Epidermal melanocyte (primary cell): ENCODE measurements around the gene FBLN7.

ENCODE experiments used
- DNase-seq: peaks from one replicate; pipeline ENCODE4 v3.0.0; 2011; ENCODE audit warnings: low spot score; ENCODE audit not compliant: insufficient read length

Gene FBLN7

DNA sequence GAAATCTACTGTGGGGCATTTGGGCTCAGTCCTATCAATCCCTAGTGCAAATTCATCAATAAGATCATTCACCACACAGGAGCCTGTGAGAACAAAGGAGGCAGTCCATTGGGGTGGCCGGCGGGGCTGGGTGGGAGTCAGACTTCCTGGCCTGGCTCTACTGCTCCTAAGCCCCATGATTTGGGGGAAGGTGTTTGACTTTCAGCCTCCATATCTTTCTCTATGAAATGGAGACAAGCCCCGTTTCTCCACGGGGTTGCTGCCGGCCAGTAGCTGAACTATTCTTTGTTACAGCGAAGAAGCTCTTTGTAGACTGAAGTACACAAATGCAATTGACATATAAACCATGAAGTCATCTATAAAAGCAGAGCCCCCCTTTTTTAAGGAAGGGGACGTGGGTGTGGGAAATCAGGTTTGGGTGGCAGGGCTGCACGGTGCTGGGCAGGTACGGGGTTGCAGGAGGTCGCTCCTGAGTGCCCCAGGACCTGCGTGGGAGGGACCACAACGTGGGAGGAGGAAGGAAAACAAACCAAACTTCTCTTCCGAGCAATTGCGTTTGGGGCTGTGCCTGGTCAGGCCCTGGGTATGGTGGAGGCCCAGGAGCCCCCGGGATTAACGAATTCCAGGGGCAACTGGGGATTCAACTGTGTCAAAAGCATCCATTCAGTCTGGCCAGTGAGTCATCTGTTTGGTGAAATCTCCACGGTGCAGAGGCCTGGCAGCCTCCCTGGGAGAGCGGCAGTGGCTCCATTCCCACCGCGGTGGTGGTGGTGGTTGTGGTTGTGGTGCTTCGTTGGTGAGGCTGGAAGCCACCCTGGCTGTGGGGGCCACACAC, 18.2 kb downstream of the FBLN7 start:
- DNase-seq, result no peak

DNA sequence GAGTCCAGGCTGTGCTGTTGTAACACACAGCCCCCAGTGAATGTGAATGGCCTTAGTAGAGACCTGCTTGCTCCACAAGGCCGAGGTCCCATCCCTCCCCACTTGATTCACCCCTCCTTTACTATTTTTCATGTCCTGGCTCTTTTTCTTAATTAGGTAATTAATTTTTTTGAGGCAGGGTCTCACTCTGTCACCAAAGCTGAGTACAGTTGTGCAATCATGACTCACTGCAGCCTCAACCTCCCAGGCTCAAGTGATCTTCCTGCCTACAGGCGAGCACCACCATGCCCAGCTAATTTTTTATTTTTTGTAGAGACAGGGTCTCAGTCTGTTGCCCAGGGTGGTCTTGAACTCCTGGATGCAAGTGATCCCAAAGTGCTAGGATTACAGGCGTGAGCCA, 19.3 kb downstream of the FBLN7 start:
- no peak for DNase-seq

DNA sequence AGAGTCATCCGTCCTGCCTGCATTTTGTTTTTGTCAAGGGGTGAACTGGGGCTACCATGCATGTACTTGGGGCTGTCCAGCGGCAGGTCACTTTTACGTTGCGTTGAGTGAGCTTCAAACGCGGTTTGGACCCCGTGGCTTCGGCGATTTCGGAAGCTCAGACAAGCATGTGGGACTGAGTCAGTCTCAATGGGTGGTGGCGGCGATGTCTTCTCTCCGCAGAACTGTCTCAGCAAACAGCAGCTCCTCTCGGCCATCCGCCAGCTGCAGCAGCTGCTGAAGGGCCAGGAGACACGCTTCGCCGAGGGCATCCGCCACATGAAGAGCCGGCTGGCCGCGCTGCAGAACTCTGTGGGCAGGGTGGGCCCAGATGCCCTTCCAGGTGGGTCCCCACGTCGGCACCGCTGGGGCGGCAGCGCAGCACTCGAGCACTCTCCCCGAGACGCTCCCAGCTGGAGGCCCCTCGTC, 21.3 kb downstream of the FBLN7 start:
- no peak for DNase-seq

DNA sequence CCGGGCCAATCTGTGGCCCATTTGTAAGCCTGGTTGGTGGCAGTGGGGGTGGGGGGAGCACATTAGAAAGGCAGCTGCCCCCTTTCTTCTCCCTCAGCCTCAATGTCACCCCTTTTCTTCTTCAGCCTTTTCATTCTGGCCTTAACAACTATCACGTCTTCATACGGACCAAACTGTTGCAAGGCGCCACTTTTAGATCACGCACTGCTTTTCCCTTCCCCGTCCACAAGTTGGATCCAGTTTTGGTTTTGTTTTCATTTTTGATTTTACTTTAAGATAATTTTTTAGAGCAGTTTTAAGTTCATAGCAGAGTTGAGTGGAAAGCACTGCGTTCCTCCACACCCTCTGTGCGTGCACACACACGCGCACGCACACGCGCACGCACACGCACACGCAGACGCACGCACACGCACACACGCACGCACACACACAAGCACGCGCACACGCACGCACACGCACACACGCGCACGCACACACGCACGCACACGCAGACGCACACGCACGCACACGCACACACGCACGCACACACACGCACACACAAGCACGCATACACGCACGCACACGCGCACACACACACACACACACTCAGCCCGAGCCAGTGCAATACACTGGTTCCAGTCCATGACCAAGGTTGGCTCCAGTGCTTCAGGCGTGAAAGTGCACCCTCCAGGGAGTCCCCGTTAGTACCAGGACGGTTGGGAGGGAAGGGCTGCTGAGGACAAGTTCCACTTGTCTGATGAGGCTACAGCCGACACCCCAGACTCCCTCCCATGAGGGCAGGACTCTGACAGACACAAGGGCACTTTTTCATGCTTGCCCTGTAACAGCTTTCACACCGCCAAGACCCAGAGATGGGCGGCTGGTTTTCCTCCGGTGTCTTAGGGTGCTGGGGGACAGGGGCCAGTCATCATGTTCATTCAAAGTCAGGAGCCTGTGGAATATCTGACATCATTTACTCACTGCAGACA, 22.4 kb downstream of the FBLN7 start:
- DNase-seq, result no peak

DNA sequence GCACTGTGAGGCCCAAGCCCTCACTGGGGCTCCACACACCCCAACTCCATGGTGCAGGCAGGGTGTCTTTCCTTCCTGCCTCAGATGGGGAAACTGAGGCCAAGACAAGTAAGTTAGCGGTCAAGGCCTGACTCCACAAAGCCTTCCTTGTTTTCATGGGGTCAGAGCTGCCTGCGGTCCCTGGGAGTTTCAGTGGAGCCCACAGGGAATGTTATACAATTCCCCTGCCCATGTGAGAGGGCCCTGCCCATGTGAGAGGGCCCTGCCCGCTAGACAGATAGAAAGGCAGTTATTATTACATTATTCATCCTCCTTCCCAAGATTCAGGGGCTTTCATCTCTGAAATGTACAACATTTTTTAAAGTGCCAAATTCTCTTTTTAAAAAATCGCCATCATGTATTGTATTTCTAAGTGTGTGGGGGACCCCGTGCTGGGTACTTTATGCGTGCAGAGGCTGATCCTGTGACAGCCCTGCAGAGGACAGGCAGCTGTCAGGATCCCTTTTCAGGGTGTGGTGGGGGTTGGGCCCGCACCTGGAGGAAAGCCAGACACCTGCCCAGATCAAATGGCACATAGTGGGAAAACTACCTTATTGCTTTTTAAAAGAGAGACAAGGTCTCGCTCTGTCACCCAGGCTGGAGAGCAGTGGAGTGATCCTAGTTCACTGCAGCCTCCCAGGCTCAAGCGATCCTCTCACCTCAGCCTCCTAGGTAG, 23.4 kb downstream of the FBLN7 start:
- DNase-seq, result peak; percentile 82

DNA sequence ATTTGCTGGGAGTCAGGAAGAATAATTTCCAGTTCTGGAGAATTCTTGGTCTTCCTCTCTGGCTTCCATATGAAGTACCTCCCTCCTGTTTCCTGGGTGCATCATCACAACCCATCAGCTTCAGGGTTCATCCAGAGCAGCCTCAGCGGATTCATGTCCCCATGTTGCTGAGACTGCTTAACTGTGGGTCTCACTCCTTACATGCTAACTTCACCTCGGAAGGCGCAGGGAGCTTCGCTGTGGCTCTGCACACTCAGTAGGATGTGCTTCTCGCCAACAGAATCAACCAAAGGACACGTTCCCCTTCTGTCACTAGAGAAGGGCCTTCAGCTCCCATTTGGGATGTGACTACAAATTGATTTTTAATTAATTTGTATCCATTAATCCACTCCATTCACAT, 24.2 kb downstream of the FBLN7 start:
- DNase-seq, result no peak

DNA sequence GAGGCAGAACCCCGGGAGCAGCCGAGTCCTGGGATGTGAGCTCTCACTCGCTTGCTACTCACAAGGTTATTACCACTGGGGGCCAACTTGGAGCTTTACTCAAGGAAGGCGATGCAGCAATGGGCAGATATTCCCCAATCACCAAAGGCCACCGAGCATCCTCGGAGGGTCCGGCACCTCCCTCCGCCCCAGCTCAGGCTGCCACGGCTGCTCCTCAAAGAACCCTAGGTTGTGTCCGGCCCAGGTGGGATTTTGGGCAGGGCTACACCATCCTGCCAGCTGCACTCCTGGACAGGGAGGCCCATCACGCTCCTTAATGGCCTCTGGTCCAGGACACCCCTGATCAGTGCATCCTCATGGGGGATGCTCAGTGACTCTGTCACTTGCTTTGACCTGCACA, 24.8 kb downstream of the FBLN7 start:
- no peak for DNase-seq

DNA sequence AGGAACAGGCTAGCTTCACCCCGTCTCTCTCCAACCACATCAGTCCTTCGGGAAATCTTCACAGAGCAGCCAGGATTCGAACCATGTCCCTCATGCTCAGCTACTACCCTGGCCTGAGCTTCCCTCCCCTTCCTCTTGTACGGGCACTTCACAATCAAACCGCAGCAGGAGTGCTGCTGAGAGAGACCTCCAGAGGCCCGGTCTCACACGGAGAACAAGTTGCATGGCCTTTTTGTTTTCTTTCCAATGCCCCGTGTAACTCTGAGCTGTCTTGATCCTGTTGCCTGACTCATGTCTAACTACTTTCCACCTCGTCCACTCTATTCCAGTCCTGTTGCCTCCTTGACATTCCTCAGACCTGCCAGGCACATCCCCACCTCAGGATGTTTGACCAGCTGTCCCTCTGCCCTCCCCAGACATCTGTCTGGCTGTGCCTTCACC, 25.4 kb downstream of the FBLN7 start:
- no peak for DNase-seq

DNA sequence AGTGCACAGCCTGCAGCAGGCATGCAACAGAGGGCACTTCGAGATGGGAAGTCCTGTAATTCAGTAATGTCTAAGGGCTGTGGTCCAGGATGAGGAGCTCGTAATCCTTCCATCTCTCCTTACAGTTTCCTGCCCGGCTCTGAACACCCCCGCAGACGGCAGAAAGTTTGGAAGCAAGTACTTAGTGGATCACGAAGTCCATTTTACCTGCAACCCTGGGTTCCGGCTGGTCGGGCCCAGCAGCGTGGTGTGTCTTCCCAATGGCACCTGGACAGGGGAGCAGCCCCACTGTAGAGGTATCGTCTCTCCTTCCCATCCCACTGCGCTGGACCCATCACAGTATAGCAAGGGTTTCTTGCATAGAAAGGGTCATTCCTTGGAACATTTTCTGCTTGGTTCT, 26.7 kb downstream of the FBLN7 start:
- no peak for DNase-seq

DNA sequence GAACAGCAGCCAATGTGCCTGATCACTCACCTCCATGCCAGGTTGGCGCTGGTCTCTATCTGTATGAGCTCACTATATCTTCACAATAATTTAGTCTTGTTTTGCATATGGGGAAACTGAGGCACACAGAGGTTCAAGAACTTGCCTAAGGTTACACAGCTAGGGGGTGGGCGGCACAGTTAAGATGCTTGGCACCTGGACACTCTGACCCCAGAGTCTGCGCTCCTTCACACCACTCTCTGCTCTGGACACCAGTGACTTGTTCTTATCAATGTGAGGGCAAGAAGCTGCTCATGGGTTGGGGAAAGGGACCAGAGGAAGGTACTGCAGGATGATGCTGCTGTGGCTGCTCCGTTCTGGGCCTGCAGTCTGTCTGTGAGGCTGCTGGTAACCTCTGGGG, 27.1 kb downstream of the FBLN7 start:
- DNase-seq, result no peak

DNA sequence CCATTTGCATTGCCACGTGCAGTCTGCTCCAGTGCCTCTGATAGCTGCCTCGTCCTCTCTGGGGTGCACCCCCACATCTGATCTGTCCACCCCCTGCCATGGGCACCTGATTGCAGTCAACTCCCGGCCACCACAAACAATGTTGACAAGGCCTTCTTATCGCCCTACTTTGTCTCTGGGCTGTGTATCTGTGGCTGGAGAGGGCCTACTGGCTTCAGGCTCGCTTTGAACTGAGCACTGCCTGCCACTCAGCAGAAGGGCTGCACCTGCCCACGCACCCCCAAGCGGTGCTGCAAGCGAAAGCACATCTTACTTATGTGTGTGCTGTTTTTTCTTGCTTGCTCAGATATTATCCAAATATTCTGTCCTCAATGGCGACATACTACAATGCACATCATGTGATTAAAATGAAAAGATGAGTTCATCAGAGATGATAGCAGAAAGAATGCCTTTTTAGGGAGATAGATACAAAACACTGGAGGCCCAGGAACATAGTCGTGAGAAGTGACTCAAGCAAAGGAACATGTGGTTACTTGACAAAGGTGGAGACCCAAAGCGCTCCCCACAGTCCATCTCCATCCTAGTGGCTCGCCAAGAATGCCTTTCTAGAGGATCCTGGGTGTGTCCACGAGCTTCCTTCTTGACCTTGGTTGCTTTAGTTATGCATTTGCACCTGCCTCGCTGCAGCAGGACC, 28.8 kb downstream of the FBLN7 start:
- DNase-seq, result no peak

DNA sequence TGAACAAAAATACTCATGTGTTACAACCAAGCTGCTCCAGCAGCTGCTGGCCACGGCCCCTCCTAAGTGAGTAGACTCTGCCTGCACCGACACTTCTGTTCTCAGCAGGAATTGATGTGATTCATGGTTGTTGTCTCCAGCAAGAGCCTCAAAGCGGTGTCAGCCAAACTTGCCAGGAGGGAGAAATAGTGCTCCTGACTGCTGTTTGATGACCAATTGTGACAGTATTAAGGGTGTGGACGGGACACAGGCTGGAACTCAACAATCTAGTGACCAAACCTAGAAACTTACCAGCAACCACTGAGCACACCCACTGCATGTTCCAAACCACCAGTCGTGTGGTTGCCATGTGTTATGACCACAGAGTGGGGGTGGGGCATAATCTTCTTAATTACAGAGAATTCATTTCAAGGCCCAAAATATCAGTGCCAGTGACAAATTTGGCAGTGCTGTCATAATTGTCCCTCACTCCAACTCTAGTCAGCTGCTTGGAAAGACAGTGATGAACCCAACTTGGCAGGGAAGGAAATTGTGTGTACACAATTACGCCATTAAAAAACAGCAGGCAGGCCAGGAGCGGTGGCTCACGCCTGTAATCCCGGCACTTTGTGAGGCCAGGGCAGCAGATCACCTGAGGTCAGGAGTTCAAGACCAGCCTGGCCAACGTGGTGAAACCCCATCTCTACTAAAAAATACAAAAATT, 30.4 kb downstream of the FBLN7 start:
- no peak for DNase-seq

DNA sequence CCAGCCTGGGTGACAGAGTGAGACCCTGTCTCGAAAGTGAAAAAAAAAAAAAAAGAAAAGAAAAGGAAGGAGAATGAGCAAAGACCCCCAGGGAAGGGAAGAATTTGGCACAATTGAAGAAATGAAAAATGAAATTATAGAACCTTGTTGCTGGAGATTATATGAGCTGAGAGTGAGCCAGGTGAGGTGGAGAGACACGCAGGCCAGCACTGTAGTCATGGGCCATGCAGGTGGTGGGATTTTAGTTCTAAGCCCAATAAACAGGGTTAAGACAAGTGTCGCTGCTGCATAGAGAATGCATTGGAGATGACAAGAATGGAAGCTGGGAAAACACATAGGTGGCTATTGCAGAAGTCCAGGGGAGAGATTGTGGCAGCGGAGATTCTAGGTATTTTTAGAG, 32.3 kb downstream of the FBLN7 start:
- no peak for DNase-seq

DNA sequence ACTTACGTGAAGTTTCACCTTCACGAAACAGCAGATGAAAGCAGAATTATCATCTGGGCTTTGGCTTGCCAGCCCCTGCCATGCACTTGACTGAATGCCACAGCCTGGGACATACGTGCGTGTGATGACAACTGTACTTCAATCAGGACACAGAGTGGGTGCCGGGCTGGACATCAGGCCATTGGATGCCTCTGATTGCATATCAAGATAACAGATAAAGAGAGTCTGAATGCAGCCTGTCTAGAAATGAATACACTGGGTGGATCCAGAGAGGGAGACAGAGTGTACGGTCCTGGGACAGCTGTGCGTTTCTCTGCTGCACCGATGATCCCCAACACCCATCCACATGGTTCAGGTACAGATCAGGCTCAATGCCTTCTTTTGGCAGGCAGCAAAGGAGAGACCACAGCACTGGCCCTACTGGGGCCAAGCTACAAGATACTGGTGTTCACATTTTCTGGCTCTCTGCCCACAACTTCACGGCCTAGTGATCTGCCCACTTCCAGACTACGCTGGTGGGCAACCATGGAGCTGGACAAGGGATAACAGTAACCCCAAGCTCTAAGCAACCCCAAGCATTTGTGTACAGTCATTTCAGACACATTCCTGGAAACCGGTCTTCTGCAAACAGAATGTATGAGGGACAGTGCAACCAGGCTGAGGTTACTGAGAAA, 35.6 kb downstream of the FBLN7 start:
- no peak for DNase-seq

DNA sequence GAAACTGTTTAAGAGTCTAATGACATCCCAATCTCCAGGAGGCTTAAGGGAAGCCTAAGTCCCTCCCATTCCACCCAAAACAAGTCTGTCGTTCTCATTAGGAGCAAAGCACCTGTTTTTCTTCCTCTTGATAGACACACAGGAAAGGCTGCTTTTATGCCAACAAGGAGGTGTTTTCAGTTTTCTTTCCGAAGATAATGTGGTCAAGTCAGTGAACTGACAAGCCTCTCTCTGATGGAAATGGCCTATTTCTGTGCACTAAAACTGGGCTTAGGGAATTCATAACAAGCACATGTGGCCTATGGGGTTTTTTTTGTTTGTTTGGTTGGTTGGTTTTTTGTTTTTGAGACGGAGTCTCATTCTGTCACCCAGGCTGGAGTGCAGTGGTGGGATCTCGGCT, 36.2 kb downstream of the FBLN7 start:
- DNase-seq, result no peak

DNA sequence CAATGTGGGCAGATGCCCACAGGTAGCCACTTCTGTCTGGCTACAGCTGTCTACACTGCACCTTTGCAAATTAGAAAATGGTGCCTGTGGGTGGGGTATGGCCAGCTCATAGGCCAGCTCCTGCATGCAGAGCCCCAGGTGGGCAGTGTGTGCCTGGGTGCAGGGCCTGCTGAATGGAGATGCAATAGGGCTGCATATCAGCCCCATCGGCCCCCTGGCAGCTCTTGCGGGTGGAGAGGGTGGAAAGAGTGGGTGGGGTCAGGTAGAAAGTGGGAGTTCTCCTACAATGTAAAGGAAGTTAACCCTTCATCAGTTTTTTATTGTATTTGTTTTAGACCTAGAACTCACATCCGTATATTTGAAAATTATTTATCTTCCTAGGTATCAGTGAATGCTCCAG, 37.1 kb downstream of the FBLN7 start:
- DNase-seq, result no peak

DNA sequence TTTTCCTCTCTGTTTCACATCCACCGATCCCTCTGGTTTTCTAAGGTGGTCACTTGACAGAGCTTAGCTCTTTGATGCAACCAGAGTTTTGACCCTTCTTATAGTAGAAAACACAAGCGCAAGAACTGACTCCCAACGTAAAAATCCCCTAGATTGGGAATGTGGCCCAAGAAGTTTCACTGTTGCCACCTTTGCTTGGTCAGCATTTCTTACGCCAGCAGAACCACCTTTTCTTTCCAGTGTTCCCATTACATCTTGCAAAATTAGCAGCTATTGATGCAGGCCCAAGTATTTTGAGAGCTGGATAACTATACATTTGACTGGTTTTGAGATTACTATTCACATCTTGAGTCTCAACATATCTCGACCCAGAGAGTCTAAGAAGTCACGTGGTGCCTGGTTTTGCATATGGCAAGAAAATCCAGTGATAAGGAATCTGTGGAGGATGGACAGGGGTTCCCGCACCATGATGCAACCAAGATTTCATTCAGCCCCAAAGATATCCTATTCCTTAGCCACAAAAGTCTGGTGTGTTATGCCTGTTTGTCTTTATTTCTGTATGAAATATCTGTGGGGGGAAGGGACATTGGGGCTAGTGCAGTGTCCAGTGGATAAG, 37.9 kb downstream of the FBLN7 start:
- DNase-seq, result no peak

DNA sequence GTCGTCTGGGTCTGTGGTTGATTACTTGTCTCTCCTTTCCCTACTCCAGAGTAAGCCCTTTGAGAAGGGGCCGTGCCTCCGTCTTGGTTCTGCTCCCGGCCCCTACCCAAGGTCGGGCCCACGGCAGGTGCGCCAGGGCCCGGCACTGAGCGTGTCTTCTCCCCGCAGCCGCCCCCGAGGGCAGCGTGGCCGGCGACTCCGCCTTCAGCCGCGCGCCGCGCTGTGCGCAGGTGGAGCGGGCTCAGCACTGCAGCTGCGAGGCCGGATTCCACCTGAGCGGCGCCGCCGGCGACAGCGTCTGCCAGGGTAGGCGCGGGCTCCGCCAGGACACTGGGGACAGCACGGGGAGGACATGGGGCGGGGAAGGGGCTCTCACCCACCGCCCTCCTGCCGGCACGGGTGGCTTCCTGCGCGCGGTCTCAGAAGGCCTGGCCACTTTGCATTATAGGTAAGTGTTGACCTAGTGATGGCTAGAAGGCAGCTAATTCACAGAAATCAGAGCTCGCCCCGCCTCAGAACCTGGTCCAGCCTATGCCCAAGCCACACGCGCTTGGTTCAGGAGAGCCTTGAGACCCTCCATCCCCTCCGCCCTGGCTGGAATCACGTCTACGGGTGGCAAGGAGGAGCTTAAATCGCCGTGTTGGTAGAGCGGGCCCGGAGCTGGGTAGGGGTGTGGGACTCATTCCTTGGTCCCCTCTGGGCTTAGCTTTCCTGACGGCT, 43.5 kb downstream of the FBLN7 start:
- no peak for DNase-seq

DNA sequence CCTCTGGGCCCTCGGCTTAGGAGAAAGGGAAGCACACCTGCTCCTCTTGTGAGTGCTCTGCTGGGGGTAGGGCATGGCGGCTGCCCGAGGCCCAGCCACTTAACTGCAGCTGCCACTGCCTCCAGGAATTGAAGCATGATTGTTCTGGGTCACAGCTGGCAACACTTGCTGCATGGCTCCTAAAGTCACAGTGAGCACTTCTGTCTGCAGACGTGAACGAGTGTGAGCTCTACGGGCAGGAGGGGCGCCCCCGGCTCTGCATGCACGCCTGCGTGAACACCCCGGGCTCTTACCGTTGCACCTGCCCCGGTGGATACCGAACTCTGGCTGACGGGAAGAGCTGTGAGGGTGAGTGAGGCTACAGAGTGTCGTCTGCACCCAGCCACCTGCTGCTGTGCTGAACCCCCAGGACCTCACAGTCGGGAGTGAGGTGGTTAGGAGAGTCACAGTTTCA, 44.4 kb downstream of the FBLN7 start:
- DNase-seq, result no peak
